Endothelial cell of umbilical vein (primary cell): ENCODE data around the gene PLA2G15. TPM values are rescaled to one million over a fixed set of nuclear protein-coding genes. Genes with fewer than 3 reads are reported as not detected.

Experiments
- BruUV-seq: library from RNA; stranded (reverse); fragments of 400-500 nt; replicated peaks from 2 replicates; lab custom pipeline; 2021; lab: Mats Ljungman, UMichigan
- CTCF ChIA-PET: fragments of 300-600, 350-600 bp; sonication (Branson Sonifier 250); formaldehyde crosslinking; loops from one replicate; lab custom pipeline; 2021; ENCODE audit warnings: antibody characterized with exemption, inconsistent platforms; lab: Charles Lee
- POLR2A ChIA-PET: fragments of 300-600, 350-600 bp; sonication (Branson Sonifier 250); formaldehyde crosslinking; loops from one replicate; lab custom pipeline; 2021; ENCODE audit warnings: antibody characterized with exemption, inconsistent platforms; lab: Charles Lee
- DNase-seq: peaks from one replicate; pipeline ENCODE4 v3.0.0-alpha.2; 2011; ENCODE audit warnings: low read depth, low spot score
- FAIRE-seq: peaks from 2 replicates; lab custom pipeline; 2011; peaks lifted over from hg19 to GRCh38; lab: Jason Lieb, UNC
- H2AFZ ChIP-seq: 2 replicates; pipeline ENCODE4 v1.6.0; 2012; ENCODE audit warnings: low read depth, low read length, control low read depth, inconsistent platforms
- H3K27ac ChIP-seq: 2 replicates; pipeline ENCODE4 v1.5.1; 2011; ENCODE audit warnings: low read depth, mild to moderate bottlenecking, control low read depth, low read length, moderate library complexity; ENCODE audit not compliant: insufficient read depth
- H3K27me3 ChIP-seq, 2 experiments: 2 replicates each; pipeline versions ENCODE4 v1.6.0 to v1.6.1; 2011; ENCODE audit warnings: low read length in 2 of 2, mixed read lengths in 1 of 2; ENCODE audit not compliant: control insufficient read depth in 2 of 2, insufficient read depth in 2 of 2
- H3K36me3 ChIP-seq, 2 experiments: 2 replicates in 1 of 2; 3 replicates in 1 of 2; pipeline ENCODE4 v1.5.1; 2011; ENCODE audit warnings: low read length in 2 of 2, mild to moderate bottlenecking in 1 of 2, moderate library complexity in 1 of 2; ENCODE audit not compliant: control insufficient read depth in 2 of 2, insufficient read depth in 2 of 2; ENCODE audit errors: extremely low read depth in 1 of 2
- H3K4me1 ChIP-seq: 3 replicates; pipeline ENCODE4 v1.5.1; 2011; ENCODE audit warnings: mild to moderate bottlenecking, low read length; ENCODE audit not compliant: control insufficient read depth, insufficient read depth; ENCODE audit errors: extremely low read depth
- H3K4me2 ChIP-seq: 2 replicates; pipeline ENCODE4 v1.6.1; 2011; ENCODE audit warnings: low read length, control low read depth, mixed read lengths; ENCODE audit not compliant: insufficient read depth
- H3K4me3 ChIP-seq, 3 experiments: fragments of 200-600 bp in 1 of 3; sonication (generic), shearing (Covaris generic) in 1 of 3; replicated peaks in 1 of 3; 2 replicates each; pipeline ENCODE4 v1.5.1; 2011 to 2016; ENCODE audit warnings: control low read depth in 3 of 3, low read length in 3 of 3, mild to moderate bottlenecking in 2 of 3, inconsistent platforms in 1 of 3, low read depth in 1 of 3, moderate library complexity in 1 of 3; ENCODE audit not compliant: insufficient read depth in 1 of 3
- H3K79me2 ChIP-seq: 2 replicates; pipeline ENCODE4 v1.6.0; 2012; ENCODE audit warnings: low read length, inconsistent platforms; ENCODE audit not compliant: control insufficient read depth, insufficient read depth
- H3K9ac ChIP-seq: replicated peaks from 2 replicates; pipeline ENCODE3; 2011; ENCODE audit warnings: low read length, control low read depth; ENCODE audit not compliant: insufficient read depth; ENCODE audit errors: extremely low read depth
- H3K9me1 ChIP-seq: replicated peaks from 3 replicates; pipeline ENCODE4 v1.6.0; 2011; ENCODE audit warnings: mild to moderate bottlenecking, low read length; ENCODE audit not compliant: control insufficient read depth, insufficient read depth; ENCODE audit errors: extremely low read depth
- H3K9me3 ChIP-seq: replicated peaks from 2 replicates; pipeline ENCODE4 v1.5.1; 2012; ENCODE audit warnings: low read length, inconsistent platforms; ENCODE audit not compliant: control insufficient read depth, insufficient read depth
- H4K20me1 ChIP-seq: replicated peaks from 2 replicates; pipeline ENCODE3; 2011; ENCODE audit warnings: mild to moderate bottlenecking, low read length; ENCODE audit not compliant: control insufficient read depth, insufficient read depth; ENCODE audit errors: extremely low read depth
- EZH2 ChIP-seq: IDR thresholded peaks from 2 replicates; pipeline ENCODE4 v1.6.1; 2012; ENCODE audit warnings: borderline replicate concordance, low read depth, mild to moderate bottlenecking, moderate library complexity, low read length, inconsistent platforms; ENCODE audit not compliant: severe bottlenecking
- FOS ChIP-seq: IDR thresholded peaks from 2 replicates; pipeline ENCODE4 v1.6.1; 2011; ENCODE audit warnings: mild to moderate bottlenecking, low read length, moderate library complexity, borderline replicate concordance; ENCODE audit not compliant: insufficient read depth
- GATA2 ChIP-seq: IDR thresholded peaks from 2 replicates; pipeline ENCODE4 v1.7.0; 2011; ENCODE audit warnings: low read depth, mild to moderate bottlenecking, moderate library complexity, mixed read lengths, low read length; ENCODE audit not compliant: insufficient read length, insufficient read depth
- JUN ChIP-seq: IDR thresholded peaks from 2 replicates; pipeline ENCODE4 v1.6.1; 2011; ENCODE audit warnings: borderline replicate concordance, low read depth; ENCODE audit not compliant: insufficient read length, insufficient read depth
- MYC ChIP-seq: IDR thresholded peaks from one replicate; pipeline ENCODE4 v1.6.1; 2011; ENCODE audit warnings: mild to moderate bottlenecking, low read depth, low read length
- POLR2A ChIP-seq: IDR thresholded peaks from 2 replicates; pipeline ENCODE4 v1.6.1; 2012; ENCODE audit warnings: low read depth, mild to moderate bottlenecking, control low read depth, low read length
- dilution Hi-C: fragments of 300-500 bp; cut with MboI; formaldehyde crosslinking; loops from one replicate; pipeline ENCODE4 v1.15.0; 2019; ENCODE audit warnings: low sequenced_read_pairs; ENCODE audit not compliant: extremely low pct_ligation_motif_present
- intact Hi-C: fragments of 100-400 bp; cut with micrococcal nuclease; formaldehyde crosslinking; loops from one replicate; pipeline ENCODE4 v1.10.0; 2022
- polyA plus RNA-seq, 4 experiments: library from polyadenylated mRNA; depleted of rRNA in 3 of 4; stranded (reverse) in 3 of 4; unstranded in 1 of 4; fragments of >200 nt; gene quantifications; 2 replicates each; pipeline versions ENCODE4 v1.2.1 to v1.2.3, GENCODE V29; 2011 to 2012; ENCODE audit warnings: missing spikeins in 1 of 4
- total RNA-seq: library from RNA; stranded (reverse); gene quantifications from 2 replicates; pipeline ENCODE4 v1.2.3, GENCODE V29; 2021
- TF ChIP-seq, protein P1 (sequence below): IDR thresholded peaks from 2 replicates; pipeline ENCODE4 v1.6.1; 2011; ENCODE audit not compliant: insufficient read depth, insufficient read length
- TF ChIP-seq, protein P2 (sequence below), 2 donors: IDR thresholded peaks; 1 replicate in 1 of 2; 2 replicates in 1 of 2; pipeline ENCODE4 v1.5.1; 2011; ENCODE audit warnings: low read length in 2 of 2, mild to moderate bottlenecking in 2 of 2, moderate library complexity in 2 of 2, control low read depth in 1 of 2, inconsistent platforms in 1 of 2, low read depth in 1 of 2; ENCODE audit not compliant: insufficient read depth in 1 of 2; ENCODE audit errors: extremely low read depth in 1 of 2

The PLA2G15 gene
- total and polyA plus RNA-seq, 2 donors (not counting 3 experiments of a cell fraction or from before 2014, with no cell fraction given) = 24.3 to 41.8 TPM

DNA sequence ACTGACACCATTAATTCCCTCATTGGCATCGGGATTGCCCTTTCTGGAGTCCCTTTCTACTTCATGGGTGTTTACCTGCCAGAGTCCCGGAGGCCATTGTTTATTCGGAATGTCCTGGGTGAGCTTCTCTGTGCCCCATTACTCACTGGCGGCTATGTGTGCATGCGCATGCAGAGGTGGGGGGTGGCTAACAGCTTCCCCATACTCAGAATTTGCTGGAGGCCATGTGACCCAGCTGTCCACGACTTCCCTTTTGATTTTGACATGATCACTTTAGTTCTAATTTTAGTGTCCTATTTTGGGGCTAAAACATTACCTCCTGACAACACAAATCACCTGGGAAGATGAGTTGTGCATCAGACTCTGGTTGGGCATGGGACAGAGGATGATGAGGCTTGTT, 51.5 kb downstream of the PLA2G15 start:
- Histone ChIP-seq H3K27me3 (no peaks in the 10 kb centered on the region), H3K9me1 (no peaks in the 10 kb centered on the region), H3K4me2 (no peak overlapping the region), H3K79me2 (peaks cover 9% of the 10 kb centered on the region), H3K9ac (no peak overlapping the region), H4K20me1 (no peaks in the 10 kb centered on the region), H3K27ac (no peak overlapping the region), H3K4me3 (no peak overlapping the region), H3K4me1 (no peaks in the 10 kb centered on the region), H3K36me3 (peaks cover 42 to 47% of the 10 kb centered on the region in 2 experiments), H3K9me3 (no peaks in the 10 kb centered on the region), H2AFZ (no peak overlapping the region)
- intact Hi-C loops (no loop called here), dilution Hi-C loops (no loop called here)
- FAIRE-seq = no peak
- no peak for DNase-seq
- CTCF ChIA-PET = interaction anchor here (1.4 to 10.9 kb wide), 2 partner anchors 28 to 34 kb away, joined by 7 to 120 read pairs; partner anchors contain the start of gene SLC7A6
- no TSS peak for BruUV-seq
- TF ChIP-seq POLR2A = no peak
- TF ChIP-seq, protein P1, sequence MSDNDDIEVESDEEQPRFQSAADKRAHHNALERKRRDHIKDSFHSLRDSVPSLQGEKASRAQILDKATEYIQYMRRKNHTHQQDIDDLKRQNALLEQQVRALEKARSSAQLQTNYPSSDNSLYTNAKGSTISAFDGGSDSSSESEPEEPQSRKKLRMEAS = no peak
- TF ChIP-seq, protein P2, sequence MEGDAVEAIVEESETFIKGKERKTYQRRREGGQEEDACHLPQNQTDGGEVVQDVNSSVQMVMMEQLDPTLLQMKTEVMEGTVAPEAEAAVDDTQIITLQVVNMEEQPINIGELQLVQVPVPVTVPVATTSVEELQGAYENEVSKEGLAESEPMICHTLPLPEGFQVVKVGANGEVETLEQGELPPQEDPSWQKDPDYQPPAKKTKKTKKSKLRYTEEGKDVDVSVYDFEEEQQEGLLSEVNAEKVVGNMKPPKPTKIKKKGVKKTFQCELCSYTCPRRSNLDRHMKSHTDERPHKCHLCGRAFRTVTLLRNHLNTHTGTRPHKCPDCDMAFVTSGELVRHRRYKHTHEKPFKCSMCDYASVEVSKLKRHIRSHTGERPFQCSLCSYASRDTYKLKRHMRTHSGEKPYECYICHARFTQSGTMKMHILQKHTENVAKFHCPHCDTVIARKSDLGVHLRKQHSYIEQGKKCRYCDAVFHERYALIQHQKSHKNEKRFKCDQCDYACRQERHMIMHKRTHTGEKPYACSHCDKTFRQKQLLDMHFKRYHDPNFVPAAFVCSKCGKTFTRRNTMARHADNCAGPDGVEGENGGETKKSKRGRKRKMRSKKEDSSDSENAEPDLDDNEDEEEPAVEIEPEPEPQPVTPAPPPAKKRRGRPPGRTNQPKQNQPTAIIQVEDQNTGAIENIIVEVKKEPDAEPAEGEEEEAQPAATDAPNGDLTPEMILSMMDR (IDR thresholded peaks at IDR 0.05; ENCODE audit: extremely low read depth in 1 of 2, insufficient read depth in 1 of 2, low read depth in 1 of 2, low read length in 2 of 2) = no peak
- TF ChIP-seq MYC = no peak
- TF ChIP-seq FOS = no peak
- TF ChIP-seq JUN = no peak
- TF ChIP-seq EZH2 = no peak
- no peak for TF ChIP-seq GATA2
- POLR2A ChIA-PET = interaction anchor here (0.9 kb wide), 1 partner anchor 14 kb away, joined by 3 read pairs; the partner anchor contains the start of genes PRMT7 and SLC7A6OS
